Activated T-cell treated with anti-CD3 and anti-CD28 coated beads, Interleukin-2, amount 50 U/mL, for 24 hours (primary cell): ENCODE data around the gene AANAT.

Experiments
- DNase-seq: peaks from one replicate; pipeline ENCODE4 v3.0.0-alpha.2; 2020
- H3K27ac Mint-ChIP-seq: 2 replicates; pipeline ENCODE4 v1.8.0; 2020; ENCODE audit warnings: mild to moderate bottlenecking, mixed read lengths
- H3K27me3 Mint-ChIP-seq: 2 replicates; pipeline ENCODE4 v1.8.0; 2020; ENCODE audit warnings: mixed read lengths
- H3K36me3 Mint-ChIP-seq: 2 replicates; pipeline ENCODE4 v1.8.0; 2020; ENCODE audit warnings: low read depth, mixed read lengths
- H3K4me1 Mint-ChIP-seq: 2 replicates; pipeline ENCODE4 v1.8.0; 2020; ENCODE audit warnings: low read depth, mixed read lengths
- H3K4me3 Mint-ChIP-seq: 2 replicates; pipeline ENCODE4 v1.8.0; 2020; ENCODE audit warnings: mild to moderate bottlenecking, moderate library complexity, mixed read lengths
- H3K9me3 Mint-ChIP-seq: 2 replicates; pipeline ENCODE4 v1.8.0; 2020; ENCODE audit warnings: mixed read lengths

Gene AANAT

GRCh38 chr17:76449126-76449525 lies 18.3 kb upstream of the AANAT start:
- Mint-ChIP-seq H3K36me3 (peaks cover 6% of the 10 kb centered on the region), H3K27ac (no peak overlapping the region), H3K4me3 (no peak overlapping the region), H3K27me3 (no peaks in the 10 kb centered on the region), H3K4me1 (peaks cover 76% of the 10 kb centered on the region), H3K9me3 (no peaks in the 10 kb centered on the region)
- no peak for DNase-seq

- Mint-ChIP-seq H3K27ac (peak overlapping the region; percentile 28), H3K9me3 (no peaks in the 10 kb centered on the region), H3K4me1 (peaks cover 54% of the 10 kb centered on the region), H3K4me3 (peak overlapping the region; percentile 90), H3K36me3 (peaks cover 6% of the 10 kb centered on the region), H3K27me3 (no peaks in the 10 kb centered on the region)
- no peak for DNase-seq
These were observed 15.9 kb upstream of the AANAT start for GRCh38 chr17:76451506-76451905.

GRCh38 chr17:76452127-76452659 lies 15.2 kb upstream of the AANAT start:
- H3K4me1 Mint-ChIP-seq, result peaks cover 47% of the 10 kb centered on the region
- no peaks in the 10 kb centered on the region for H3K9me3 Mint-ChIP-seq
- DNase-seq, result no peak
- peaks cover 6% of the 10 kb centered on the region for H3K36me3 Mint-ChIP-seq
- H3K27ac Mint-ChIP-seq, result peak overlapping the region; percentile 87
- peak overlapping the region; percentile 90 for H3K4me3 Mint-ChIP-seq
- no peaks in the 10 kb centered on the region for H3K27me3 Mint-ChIP-seq

GRCh38 chr17:76452660-76453430 lies 14.6 kb upstream of the AANAT start, which contains the start of gene UBE2O:
Gene UBE2O, minus strand, starts transcription at chr17:76453152. Its CDS starts 11 bp downstream, at chr17:76453141.
- Mint-ChIP-seq H3K27me3 (no peaks in the 10 kb centered on the region), H3K27ac (peak within 1 kb of the TSS; percentile 87), H3K4me3 (peak within 1 kb of the TSS; percentile 90), H3K9me3 (no peaks in the 10 kb centered on the region), H3K4me1 (peaks cover 40% of the 10 kb centered on the region), H3K36me3 (peaks cover 6% of the 10 kb centered on the region)
- DNase-seq, result peak; percentile 97

DNA sequence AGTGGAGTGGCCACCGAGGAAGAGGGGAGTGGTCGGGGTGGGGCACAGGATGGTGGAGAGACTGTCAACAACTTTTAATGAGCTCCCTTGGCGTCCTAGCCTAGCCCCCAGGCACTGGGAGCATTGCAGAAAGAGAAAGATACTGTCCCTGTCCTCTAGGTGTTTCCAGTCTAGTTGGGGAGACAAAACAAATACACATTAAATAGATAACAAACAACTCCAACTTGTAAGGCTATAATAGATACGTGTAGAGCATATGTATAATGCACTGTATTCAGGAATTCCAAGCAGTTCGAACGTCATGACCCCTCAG lies 14.0 kb upstream of the AANAT start:
- no peak for DNase-seq
- no peaks in the 10 kb centered on the region for H3K27me3 Mint-ChIP-seq
- H3K4me1 Mint-ChIP-seq, result peaks cover 35% of the 10 kb centered on the region
- peaks cover 6% of the 10 kb centered on the region for H3K36me3 Mint-ChIP-seq
- peak overlapping the region; percentile 83 for H3K27ac Mint-ChIP-seq
- H3K9me3 Mint-ChIP-seq, result no peaks in the 10 kb centered on the region
- H3K4me3 Mint-ChIP-seq, result peak overlapping the region; percentile 90

DNA sequence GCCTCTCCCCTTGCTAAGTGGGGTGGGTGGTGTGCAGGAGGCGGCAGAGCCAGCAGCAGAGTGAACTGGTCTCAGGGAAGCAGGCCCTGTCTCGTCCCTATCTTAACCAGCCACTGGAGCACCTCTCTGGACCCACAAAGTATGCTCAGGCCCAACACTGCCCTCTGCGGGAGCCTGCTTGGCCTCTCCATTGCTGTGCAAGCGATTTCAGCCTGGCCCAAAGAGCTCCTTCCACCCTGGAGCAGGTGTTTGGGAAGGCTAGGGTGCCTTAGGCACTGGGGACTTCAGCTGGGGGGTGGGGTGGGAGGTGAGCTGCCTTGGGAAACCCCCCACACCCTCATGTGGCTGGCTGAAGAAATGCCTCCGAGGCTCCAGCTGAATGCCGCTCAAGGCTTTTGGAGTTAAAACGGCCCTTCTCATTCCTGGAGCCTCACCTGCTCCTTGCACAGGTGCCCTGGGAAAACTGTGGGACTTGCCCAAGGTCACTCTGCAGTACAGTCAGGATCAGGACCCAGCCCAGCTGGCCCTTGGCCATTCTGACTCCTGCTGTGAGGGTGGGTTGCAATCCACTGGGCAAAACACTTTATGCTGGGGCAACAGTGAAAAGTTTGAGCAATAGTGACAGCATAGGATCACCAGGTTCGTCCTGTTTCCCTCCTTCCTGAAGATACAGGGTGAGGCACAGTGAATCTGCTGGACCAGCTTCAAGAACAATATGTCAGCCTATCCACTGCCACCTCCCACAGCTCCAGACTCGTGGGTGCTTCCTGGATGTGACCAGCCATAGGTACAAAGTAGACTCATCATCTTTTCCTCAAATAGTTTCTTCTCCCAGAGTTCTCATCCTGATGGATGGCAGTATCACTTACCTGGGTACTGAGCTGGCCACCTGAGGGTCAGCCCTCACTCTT lies 8.6 kb upstream of the AANAT start:
- H3K27ac Mint-ChIP-seq, result no peak overlapping the region
- no peaks in the 10 kb centered on the region for H3K36me3 Mint-ChIP-seq
- H3K9me3 Mint-ChIP-seq, result no peaks in the 10 kb centered on the region
- H3K4me1 Mint-ChIP-seq, result no peaks in the 10 kb centered on the region
- no peak for DNase-seq
- H3K27me3 Mint-ChIP-seq, result no peaks in the 10 kb centered on the region
- no peak overlapping the region for H3K4me3 Mint-ChIP-seq

DNA sequence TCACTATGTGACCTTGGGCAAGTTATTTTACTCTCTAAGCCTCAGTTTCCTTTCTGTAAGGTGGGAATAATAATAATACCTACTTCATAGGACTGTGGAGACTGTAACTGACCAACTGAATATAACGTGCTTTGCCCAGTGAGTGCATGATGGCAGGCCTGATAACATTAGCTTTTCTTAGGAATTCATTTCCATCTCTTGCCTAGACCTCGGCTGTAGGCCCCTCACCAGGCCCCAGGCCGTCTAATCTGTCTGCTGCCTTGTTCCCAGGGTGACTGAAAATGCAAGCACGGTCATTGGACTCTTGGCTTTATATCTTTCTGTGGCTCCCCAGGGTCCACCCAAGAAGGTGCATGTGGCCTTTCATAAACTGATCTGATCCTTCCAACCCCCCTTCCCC lies 7.7 kb upstream of the AANAT start:
- no peak for DNase-seq
- Mint-ChIP-seq H3K27me3 (no peaks in the 10 kb centered on the region), H3K4me1 (no peaks in the 10 kb centered on the region), H3K27ac (no peak overlapping the region), H3K4me3 (no peak overlapping the region), H3K9me3 (no peaks in the 10 kb centered on the region), H3K36me3 (no peaks in the 10 kb centered on the region)

DNA sequence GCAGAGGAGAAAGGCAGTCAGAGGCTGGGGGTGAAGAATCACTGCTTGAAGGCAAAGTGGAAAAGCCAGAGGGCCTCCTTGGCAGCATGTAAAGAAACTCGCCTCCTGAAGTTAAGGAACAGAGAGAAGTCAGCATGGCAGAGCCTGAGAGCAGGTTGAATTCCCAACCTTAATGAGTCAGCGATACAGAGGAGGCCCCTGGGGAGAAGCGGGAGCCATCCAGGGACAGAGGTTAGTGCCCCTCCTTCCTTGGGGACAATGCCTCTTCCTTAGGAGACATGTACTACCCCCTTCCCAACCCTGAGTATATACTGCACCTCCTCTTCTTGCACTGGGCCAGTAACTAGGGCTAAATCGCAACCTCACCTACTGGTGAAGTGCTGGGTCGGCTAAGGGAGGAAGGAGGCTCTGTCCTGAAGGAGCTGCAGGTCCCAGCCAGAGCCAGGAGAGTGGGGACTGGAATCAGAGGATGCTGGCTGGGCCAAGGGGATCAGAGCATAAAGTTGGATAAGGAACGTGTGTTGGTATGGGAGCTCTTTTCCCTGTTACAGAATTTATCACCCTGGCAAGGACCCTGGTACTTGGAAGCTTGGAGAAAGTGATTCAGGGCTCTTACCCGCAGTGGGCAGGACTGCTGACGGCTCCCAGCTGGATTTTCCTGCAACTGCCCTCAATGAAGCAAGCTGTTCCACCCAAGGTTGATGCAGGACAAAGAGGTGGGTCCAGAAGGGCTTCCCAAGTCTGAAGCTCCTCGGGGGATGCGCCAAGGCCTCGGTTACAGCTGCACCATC lies 5.4 kb upstream of the AANAT start:
- H3K4me3 Mint-ChIP-seq, result no peak overlapping the region
- H3K27ac Mint-ChIP-seq, result no peak overlapping the region
- peaks cover 2% of the 10 kb centered on the region for H3K4me1 Mint-ChIP-seq
- no peaks in the 10 kb centered on the region for H3K27me3 Mint-ChIP-seq
- no peaks in the 10 kb centered on the region for H3K9me3 Mint-ChIP-seq
- H3K36me3 Mint-ChIP-seq, result no peaks in the 10 kb centered on the region
- DNase-seq, result no peak

GRCh38 chr17:76462556-76463290 lies 4.7 kb upstream of the AANAT start:
- Mint-ChIP-seq H3K4me3 (no peak overlapping the region), H3K4me1 (peaks cover 2% of the 10 kb centered on the region), H3K9me3 (no peaks in the 10 kb centered on the region), H3K36me3 (no peaks in the 10 kb centered on the region), H3K27me3 (no peaks in the 10 kb centered on the region), H3K27ac (no peak overlapping the region)
- no peak for DNase-seq

DNA sequence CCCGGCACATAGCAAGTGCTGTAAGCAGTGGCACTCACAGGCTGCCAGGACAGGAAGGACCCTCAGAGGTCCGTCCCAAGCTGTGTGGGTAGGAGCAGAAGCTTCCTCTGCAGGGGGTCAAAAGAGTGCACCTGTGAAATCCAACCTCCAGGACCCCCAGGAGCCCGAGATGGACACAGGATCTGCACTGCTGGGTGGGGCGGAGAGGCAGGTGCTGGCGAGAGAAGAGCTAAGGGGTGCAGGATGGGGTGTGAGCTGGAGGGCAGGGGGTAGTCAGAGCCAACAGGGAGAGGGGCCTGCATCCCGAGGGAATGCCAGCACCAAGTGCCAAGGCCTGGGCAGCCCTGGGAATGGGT lies 650 bp upstream of the AANAT start:
- peaks cover 12% of the 10 kb centered on the region for H3K36me3 Mint-ChIP-seq
- no peaks in the 10 kb centered on the region for H3K9me3 Mint-ChIP-seq
- peaks cover 2% of the 10 kb centered on the region for H3K4me1 Mint-ChIP-seq
- H3K27me3 Mint-ChIP-seq, result no peaks in the 10 kb centered on the region
- DNase-seq, result no peak
- no peak overlapping the region for H3K4me3 Mint-ChIP-seq
- no peak overlapping the region for H3K27ac Mint-ChIP-seq

GRCh38 chr17:76467809-76468633 lies 618 bp downstream of the AANAT start:
- Mint-ChIP-seq H3K4me3 (no peak overlapping the region), H3K27ac (no peak overlapping the region), H3K36me3 (peaks cover 22% of the 10 kb centered on the region), H3K9me3 (no peaks in the 10 kb centered on the region), H3K27me3 (no peaks in the 10 kb centered on the region), H3K4me1 (peaks cover 2% of the 10 kb centered on the region)
- no peak for DNase-seq

DNA sequence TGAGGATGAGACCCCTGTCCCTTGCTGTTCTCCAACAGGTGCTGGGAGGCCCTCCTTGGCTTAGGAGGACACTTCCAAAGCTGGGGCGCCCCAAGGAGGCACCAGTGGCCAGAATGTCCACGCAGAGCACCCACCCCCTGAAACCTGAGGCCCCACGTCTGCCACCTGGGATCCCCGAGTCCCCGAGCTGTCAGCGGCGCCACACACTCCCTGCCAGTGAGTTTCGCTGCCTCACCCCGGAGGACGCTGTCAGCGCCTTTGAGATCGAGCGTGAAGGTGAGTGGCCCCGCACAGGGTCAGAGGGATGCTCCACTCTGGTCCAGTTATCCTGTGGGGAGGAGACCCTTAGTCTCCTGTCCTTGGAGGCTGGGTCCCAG lies 1.2 kb downstream of the AANAT start:
- H3K27ac Mint-ChIP-seq, result no peak overlapping the region
- H3K9me3 Mint-ChIP-seq, result no peaks in the 10 kb centered on the region
- H3K36me3 Mint-ChIP-seq, result peaks cover 28% of the 10 kb centered on the region
- H3K27me3 Mint-ChIP-seq, result no peaks in the 10 kb centered on the region
- H3K4me1 Mint-ChIP-seq, result peaks cover 2% of the 10 kb centered on the region
- H3K4me3 Mint-ChIP-seq, result no peak overlapping the region
- DNase-seq, result no peak
